ENCODE measurements around the gene RBBP5. TPM values are rescaled to one million over a fixed set of nuclear protein-coding genes. Genes with fewer than 3 reads are reported as not detected.
A peak's percentile ranks its signal among the peaks of the same experiment; 100 is the strongest.

The RBBP5 gene
- total RNA-seq, 1 donor from 2014 or later, result 11.4 TPM

GRCh38 chr1:205122489-205122882 lies 708 bp upstream of the RBBP5 start:
- Mint-ChIP-seq H3K4me1 (ENCODE audit: unreplicated experiment) (peaks cover 15% of the 10 kb centered on the region), H3K4me3 (ENCODE audit: unreplicated experiment) (peak overlapping the region; percentile 99), H3K9me3 (ENCODE audit: unreplicated experiment) (no peaks in the 10 kb centered on the region), H3K36me3 (ENCODE audit: low read depth, unreplicated experiment) (no peaks in the 10 kb centered on the region), H3K27ac (ENCODE audit: unreplicated experiment) (peak overlapping the region; percentile 100), H3K27me3 (ENCODE audit: unreplicated experiment) (peaks cover 1% of the 10 kb centered on the region)
- DNase-seq (ENCODE audit: low spot score), result no peak
- TF ChIP-seq CTCF (IDR thresholded peaks at IDR 0.05; ENCODE audit: unreplicated experiment), result no peak

GRCh38 chr1:205118752-205119151 lies 3.0 kb downstream of the RBBP5 start:
- Mint-ChIP-seq H3K4me3 (ENCODE audit: unreplicated experiment) (no peak overlapping the region), H3K4me1 (ENCODE audit: unreplicated experiment) (peaks cover 15% of the 10 kb centered on the region), H3K27me3 (ENCODE audit: unreplicated experiment) (peaks cover 1% of the 10 kb centered on the region), H3K9me3 (ENCODE audit: unreplicated experiment) (no peaks in the 10 kb centered on the region), H3K36me3 (ENCODE audit: low read depth, unreplicated experiment) (no peaks in the 10 kb centered on the region), H3K27ac (ENCODE audit: unreplicated experiment) (no peak overlapping the region)
- no peak for DNase-seq (ENCODE audit: low spot score)
- no peak for TF ChIP-seq CTCF (IDR thresholded peaks at IDR 0.05; ENCODE audit: unreplicated experiment)

- H3K27ac Mint-ChIP-seq (ENCODE audit: unreplicated experiment), result no peak overlapping the region
- H3K4me3 Mint-ChIP-seq (ENCODE audit: unreplicated experiment), result no peak overlapping the region
- TF ChIP-seq CTCF (IDR thresholded peaks at IDR 0.05; ENCODE audit: unreplicated experiment), result no peak
- DNase-seq (ENCODE audit: low spot score), result no peak
- H3K36me3 Mint-ChIP-seq (ENCODE audit: low read depth, unreplicated experiment), result peaks cover 5% of the 10 kb centered on the region
- H3K27me3 Mint-ChIP-seq (ENCODE audit: unreplicated experiment), result no peaks in the 10 kb centered on the region
- no peaks in the 10 kb centered on the region for H3K4me1 Mint-ChIP-seq (ENCODE audit: unreplicated experiment)
- H3K9me3 Mint-ChIP-seq (ENCODE audit: unreplicated experiment), result no peaks in the 10 kb centered on the region
These were observed 10.4 kb downstream of the RBBP5 start for GRCh38 chr1:205111354-205111753.

GRCh38 chr1:205109711-205110110 lies 12.1 kb downstream of the RBBP5 start:
- Mint-ChIP-seq H3K27me3 (ENCODE audit: unreplicated experiment) (no peaks in the 10 kb centered on the region), H3K27ac (ENCODE audit: unreplicated experiment) (no peak overlapping the region), H3K4me1 (ENCODE audit: unreplicated experiment) (no peaks in the 10 kb centered on the region), H3K4me3 (ENCODE audit: unreplicated experiment) (no peak overlapping the region), H3K36me3 (ENCODE audit: low read depth, unreplicated experiment) (peaks cover 16% of the 10 kb centered on the region), H3K9me3 (ENCODE audit: unreplicated experiment) (no peaks in the 10 kb centered on the region)
- no peak for TF ChIP-seq CTCF (IDR thresholded peaks at IDR 0.05; ENCODE audit: unreplicated experiment)
- no peak for DNase-seq (ENCODE audit: low spot score)

- Mint-ChIP-seq H3K27ac (ENCODE audit: unreplicated experiment) (no peak overlapping the region), H3K4me3 (ENCODE audit: unreplicated experiment) (no peak overlapping the region), H3K36me3 (ENCODE audit: low read depth, unreplicated experiment) (peaks cover 16% of the 10 kb centered on the region), H3K27me3 (ENCODE audit: unreplicated experiment) (no peaks in the 10 kb centered on the region), H3K9me3 (ENCODE audit: unreplicated experiment) (no peaks in the 10 kb centered on the region), H3K4me1 (ENCODE audit: unreplicated experiment) (no peaks in the 10 kb centered on the region)
- no peak for DNase-seq (ENCODE audit: low spot score)
- TF ChIP-seq CTCF (IDR thresholded peaks at IDR 0.05; ENCODE audit: unreplicated experiment), result no peak
These were observed 12.5 kb downstream of the RBBP5 start for GRCh38 chr1:205109269-205109668.

All from endothelial cell (in vitro differentiated cells).